ENCODE measurements around the gene COG5. TPM values are rescaled to one million over a fixed set of nuclear protein-coding genes. Genes with fewer than 3 reads are reported as not detected.

The COG5 gene
- polyA plus RNA-seq, 1 of the 3 experiments (the other 2 are of a cell fraction): 21.2 TPM

- ChIA-PET POLR2A (no interaction called here), CTCF (interaction anchor here (1.1 kb wide), 1 partner anchor 26 kb away, joined by 3 read pairs; no protein-coding TSS in a partner anchor)
- H3K9me3 ChIP-seq: no peaks in the 10 kb centered on the region
- H3K9ac ChIP-seq: no peak overlapping the region
- H3K4me2 ChIP-seq: no peak overlapping the region
- H3K79me2 ChIP-seq (ENCODE audit: insufficient read depth): peaks cover 51% of the 10 kb centered on the region
- peaks cover 0 to 6% of the 10 kb centered on the region in 2 experiments; a peak in 1 of 4 replicates for H3K4me1 ChIP-seq (ENCODE audit: control insufficient read depth in 1 of 2, insufficient read depth in 2 of 2, low read depth in 1 of 2, low read length in 1 of 2)
- no peaks in the 10 kb centered on the region for H3K36me3 ChIP-seq (replicated peaks in 1 of 2; ENCODE audit: control insufficient read depth in 1 of 2, insufficient read depth in 2 of 2, low read length in 1 of 2)
- no peak overlapping the region for H3K4me3 ChIP-seq (ENCODE audit: low read depth in 2 of 2, low read length in 1 of 2)
- TF ChIP-seq NRF1 (IDR thresholded peaks at IDR 0.05; ENCODE audit: low read depth, low read length) (no peak), SIN3A (IDR thresholded peaks at IDR 0.05; ENCODE audit: borderline replicate concordance, low read depth, low read length) (no peak), CTCF (IDR thresholded peaks at IDR 0.05) (no peak), RXRA (IDR thresholded peaks at IDR 0.05; ENCODE audit: borderline replicate concordance, low read depth) (no peak), USF1 (IDR thresholded peaks at IDR 0.05; ENCODE audit: borderline replicate concordance, low read depth) (no peak), TAF1 (IDR thresholded peaks at IDR 0.05; ENCODE audit: borderline replicate concordance, low read depth, low read length) (no peak), FOXJ3 (CRISPR knock-in tag; IDR thresholded peaks at IDR 0.05) (no peak), MXI1 (IDR thresholded peaks at IDR 0.05; ENCODE audit: low read depth, low read length) (no peak)
- H3F3A ChIP-seq (replicated peaks; ENCODE audit: insufficient read depth): no peaks in the 10 kb centered on the region
- no peaks in the 10 kb centered on the region for H3K9me2 ChIP-seq
- DNase-seq: no peak
- no peaks in the 10 kb centered on the region for H3K27me3 ChIP-seq (ENCODE audit: insufficient read depth)
- H3K27ac ChIP-seq (ENCODE audit: low read depth in 2 of 2, low read length in 1 of 2): no peak overlapping the region
- 94% methylated on average over 6 of the region's 6 CpGs for WGBS (ENCODE audit: low lambda C conversion rate)
- no peak overlapping the region for H2AFZ ChIP-seq (ENCODE audit: low read depth)
- H4K20me1 ChIP-seq (ENCODE audit: insufficient read depth): no peaks in the 10 kb centered on the region
Measured at GRCh38 chr7:107494884-107495283, 68.8 kb downstream of the COG5 start.

- H3K9me3 ChIP-seq: no peaks in the 10 kb centered on the region
- peaks cover 51% of the 10 kb centered on the region for H3K79me2 ChIP-seq (ENCODE audit: insufficient read depth)
- H3F3A ChIP-seq (replicated peaks; ENCODE audit: insufficient read depth): no peaks in the 10 kb centered on the region
- POLR2A ChIA-PET: no interaction called here
- H3K27ac ChIP-seq (ENCODE audit: low read depth in 2 of 2, low read length in 1 of 2): no peak overlapping the region
- H3K4me1 ChIP-seq (ENCODE audit: control insufficient read depth in 1 of 2, insufficient read depth in 2 of 2, low read depth in 1 of 2, low read length in 1 of 2): peaks cover 0 to 6% of the 10 kb centered on the region in 2 experiments; a peak in 1 of 4 replicates
- CTCF ChIA-PET: interaction anchor here (1.2 to 1.4 kb wide), 3 partner anchors 11 to 385 kb away, joined by 3 to 4 read pairs (median 3); no protein-coding TSS in a partner anchor
- WGBS (ENCODE audit: low lambda C conversion rate): 93% methylated on average over 3 of the region's 3 CpGs
- no peak for DNase-seq
- H3K27me3 ChIP-seq (ENCODE audit: insufficient read depth): no peaks in the 10 kb centered on the region
- H3K4me3 ChIP-seq (ENCODE audit: low read depth in 2 of 2, low read length in 1 of 2): no peak overlapping the region
- H3K4me2 ChIP-seq: no peak overlapping the region
- H3K36me3 ChIP-seq (replicated peaks in 1 of 2; ENCODE audit: control insufficient read depth in 1 of 2, insufficient read depth in 2 of 2, low read length in 1 of 2): no peaks in the 10 kb centered on the region
- no peak overlapping the region for H2AFZ ChIP-seq (ENCODE audit: low read depth)
- TF ChIP-seq TEAD4 (IDR thresholded peaks at IDR 0.05; ENCODE audit: borderline replicate concordance, insufficient read depth): no peak
- H3K9ac ChIP-seq: no peak overlapping the region
- H4K20me1 ChIP-seq (ENCODE audit: insufficient read depth): no peaks in the 10 kb centered on the region
- H3K9me2 ChIP-seq: no peaks in the 10 kb centered on the region
Measured at GRCh38 chr7:107494315-107494751, 69.4 kb downstream of the COG5 start.

All from SK-N-SH (cell line).